Activated CD4-positive, alpha-beta T cell treated with anti-CD3 and anti-CD28 coated beads for 36 hours (primary cell): ENCODE results near the gene EPG5. TPM values are rescaled to one million over a fixed set of nuclear protein-coding genes. Genes with fewer than 3 reads are reported as not detected.

Experiments used
- ATAC-seq: fragments of 200-7000 bp; cut with Tn5 transposase; one replicate; pipeline ENCODE4 v1.10.0; 2021; ENCODE audit warnings: mild to moderate bottlenecking, moderate library complexity
- CTCF ChIA-PET: fragments of 350-600 bp; sonication (Branson Sonifier 250); formaldehyde crosslinking; loops from one replicate; lab custom pipeline; 2021; ENCODE audit warnings: antibody characterized with exemption; lab: Charles Lee
- POLR2A ChIA-PET: fragments of 350-600 bp; sonication (Branson Sonifier 250); formaldehyde crosslinking; loops from one replicate; lab custom pipeline; 2021; ENCODE audit warnings: antibody characterized with exemption, inconsistent platforms; lab: Charles Lee
- DNase-seq: peaks from one replicate; pipeline ENCODE4 v3.0.0-alpha.2; 2020
- H3K27ac Mint-ChIP-seq: one replicate; pipeline ENCODE4 v1.8.0; 2021; ENCODE audit warnings: mixed read lengths
- H3K27me3 Mint-ChIP-seq: one replicate; pipeline ENCODE4 v1.8.0; 2021; ENCODE audit warnings: mixed read lengths
- H3K36me3 Mint-ChIP-seq: one replicate; pipeline ENCODE4 v1.8.0; 2021; ENCODE audit warnings: low read depth, mixed read lengths
- H3K4me1 Mint-ChIP-seq: one replicate; pipeline ENCODE4 v1.8.0; 2021; ENCODE audit warnings: mixed read lengths
- H3K4me3 Mint-ChIP-seq: one replicate; pipeline ENCODE4 v1.8.0; 2021; ENCODE audit warnings: mild to moderate bottlenecking, moderate library complexity, mixed read lengths
- H3K9me3 Mint-ChIP-seq: one replicate; pipeline ENCODE4 v1.8.0; 2021; ENCODE audit warnings: low read depth, mixed read lengths
- intact Hi-C, 2 experiments: fragments of 100-400 bp; cut with DNase I in 1 of 2; cut with micrococcal nuclease in 1 of 2; formaldehyde crosslinking; loops; one replicate each; pipeline versions ENCODE4 v1.14.2 to v1.15.1; 2022 to 2024; cut with DNase I, micrococcal nuclease
- total RNA-seq, 2 experiments: library from RNA; stranded (reverse); gene quantifications; one replicate each; pipeline ENCODE4 v1.2.3, GENCODE V29; 2021

The EPG5 gene, protein sequence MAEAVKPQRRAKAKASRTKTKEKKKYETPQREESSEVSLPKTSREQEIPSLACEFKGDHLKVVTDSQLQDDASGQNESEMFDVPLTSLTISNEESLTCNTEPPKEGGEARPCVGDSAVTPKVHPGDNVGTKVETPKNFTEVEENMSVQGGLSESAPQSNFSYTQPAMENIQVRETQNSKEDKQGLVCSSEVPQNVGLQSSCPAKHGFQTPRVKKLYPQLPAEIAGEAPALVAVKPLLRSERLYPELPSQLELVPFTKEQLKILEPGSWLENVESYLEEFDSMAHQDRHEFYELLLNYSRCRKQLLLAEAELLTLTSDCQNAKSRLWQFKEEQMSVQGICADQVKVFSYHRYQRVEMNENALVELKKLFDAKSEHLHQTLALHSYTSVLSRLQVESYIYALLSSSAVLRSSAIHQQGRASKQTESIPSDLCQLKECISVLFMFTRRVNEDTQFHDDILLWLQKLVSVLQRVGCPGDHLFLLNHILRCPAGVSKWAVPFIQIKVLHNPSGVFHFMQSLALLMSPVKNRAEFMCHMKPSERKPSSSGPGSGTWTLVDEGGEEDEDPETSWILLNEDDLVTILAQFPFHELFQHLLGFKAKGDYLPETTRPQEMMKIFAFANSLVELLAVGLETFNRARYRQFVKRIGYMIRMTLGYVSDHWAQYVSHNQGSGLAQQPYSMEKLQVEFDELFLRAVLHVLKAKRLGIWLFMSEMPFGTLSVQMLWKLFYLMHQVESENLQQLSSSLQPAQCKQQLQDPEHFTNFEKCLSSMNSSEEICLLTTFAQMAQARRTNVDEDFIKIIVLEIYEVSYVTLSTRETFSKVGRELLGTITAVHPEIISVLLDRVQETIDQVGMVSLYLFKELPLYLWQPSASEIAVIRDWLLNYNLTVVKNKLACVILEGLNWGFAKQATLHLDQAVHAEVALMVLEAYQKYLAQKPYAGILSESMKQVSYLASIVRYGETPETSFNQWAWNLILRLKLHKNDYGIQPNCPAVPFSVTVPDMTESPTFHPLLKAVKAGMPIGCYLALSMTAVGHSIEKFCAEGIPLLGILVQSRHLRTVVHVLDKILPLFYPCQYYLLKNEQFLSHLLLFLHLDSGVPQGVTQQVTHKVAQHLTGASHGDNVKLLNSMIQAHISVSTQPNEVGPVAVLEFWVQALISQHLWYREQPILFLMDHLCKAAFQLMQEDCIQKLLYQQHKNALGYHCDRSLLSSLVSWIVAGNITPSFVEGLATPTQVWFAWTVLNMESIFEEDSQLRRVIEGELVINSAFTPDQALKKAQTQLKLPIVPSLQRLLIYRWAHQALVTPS (N-terminal part only)
- 10 to 100 TPM; 13.6 to 14.5 TPM for total RNA-seq

DNA sequence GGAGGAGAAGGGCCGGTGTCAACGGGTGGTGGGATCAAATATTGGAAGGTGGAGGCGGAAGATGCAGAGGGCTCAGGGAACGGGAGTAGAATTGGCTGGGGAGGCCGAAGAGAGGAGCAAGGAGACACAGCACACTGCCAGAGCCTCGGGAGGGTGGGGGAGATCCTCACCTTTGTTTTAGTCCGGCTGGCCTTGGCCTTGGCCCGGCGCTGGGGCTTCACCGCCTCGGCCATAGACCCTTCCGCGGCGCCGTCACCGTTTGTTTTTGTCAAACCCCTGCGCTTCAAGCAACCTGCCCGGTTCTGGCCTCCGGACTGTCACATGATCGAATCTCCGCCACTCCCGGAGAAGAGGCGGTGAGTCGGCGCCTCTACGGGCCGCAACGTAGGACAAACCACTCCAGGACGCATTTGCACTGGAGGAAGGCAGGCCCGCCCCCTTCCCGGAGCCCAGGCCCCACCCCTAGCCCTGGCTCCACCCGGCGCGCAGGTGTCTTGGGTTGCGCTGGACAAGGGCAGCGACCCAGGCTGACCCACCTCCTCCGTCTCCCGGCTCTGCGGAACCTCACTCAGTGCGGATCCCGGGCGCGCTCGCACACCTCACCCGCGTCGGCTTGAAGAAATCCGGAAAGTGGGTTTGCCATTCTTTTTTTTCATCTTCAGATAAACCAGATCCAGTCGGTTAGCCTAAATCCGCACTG lies at the start of gene EPG5:
EPG5 (minus strand) TSS at position 323 of the 700 bp plus-strand sequence; CDS start at position 233, 90 bp downstream.
- Mint-ChIP-seq H3K27me3 (no peaks in the 10 kb centered on the region), H3K27ac (peak within 1 kb of the TSS; percentile 94), H3K4me1 (peaks cover 35% of the 10 kb centered on the region), H3K4me3 (peak within 1 kb of the TSS; percentile 94), H3K9me3 (no peaks in the 10 kb centered on the region), H3K36me3 (peaks cover 13% of the 10 kb centered on the region)
- CTCF ChIA-PET, result no interaction called here
- DNase-seq (peak; percentile 97), ATAC-seq (peak; percentile 96)
- POLR2A ChIA-PET, result no interaction called here
- intact Hi-C loops, result loop anchor here (1.0 to 2.0 kb wide), 8 partner anchors 62 to 300 kb away; partner anchors contain the start of gene ATP5F1A (in 1 of the 2)

DNA sequence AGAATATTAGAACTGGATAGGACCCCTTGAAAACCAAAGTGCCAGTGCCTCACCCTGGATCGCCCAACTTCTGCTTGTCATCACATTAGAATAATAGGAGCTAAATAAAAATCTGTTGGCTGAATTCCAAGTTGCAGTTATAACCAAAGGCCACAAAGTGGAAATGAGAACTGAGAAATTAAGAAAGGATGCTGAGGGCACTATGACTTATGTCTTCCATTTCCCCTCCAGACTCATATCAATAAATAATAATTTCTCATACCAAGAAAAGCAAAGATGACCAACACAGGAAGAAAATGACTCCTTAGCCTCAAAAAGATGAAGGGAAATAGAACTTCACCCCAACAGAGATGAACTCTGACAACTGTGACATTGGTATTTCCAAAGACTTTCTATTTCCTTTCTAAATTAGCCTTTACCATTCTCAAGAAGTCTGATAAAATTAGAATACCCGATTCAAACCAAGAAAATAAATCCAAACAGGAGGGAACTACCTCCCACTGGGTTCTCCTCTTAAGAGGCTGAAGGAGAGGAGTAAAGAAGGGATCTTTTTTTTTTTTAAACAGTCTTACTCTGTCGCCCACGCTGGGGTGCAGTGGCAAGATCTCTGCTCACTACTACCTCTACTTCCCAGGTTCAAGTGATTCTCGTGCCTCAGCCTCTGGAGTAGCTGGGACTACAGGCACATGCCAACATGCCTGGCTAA lies 46.5 kb upstream of the EPG5 start:
- CTCF ChIA-PET, result interaction anchor here (0.6 to 1.2 kb wide), 6 partner anchors 19 to 355 kb away, joined by 3 to 5 read pairs (median 3); no protein-coding TSS in a partner anchor
- peak; percentile 16 for DNase-seq
- Mint-ChIP-seq H3K36me3 (peaks cover 4% of the 10 kb centered on the region), H3K27ac (no peak overlapping the region), H3K4me1 (peaks cover 18% of the 10 kb centered on the region), H3K27me3 (no peaks in the 10 kb centered on the region), H3K4me3 (peak overlapping the region; percentile 20), H3K9me3 (no peaks in the 10 kb centered on the region)
- intact Hi-C loops, result loop anchor here (1.0 to 5.0 kb wide), 10 partner anchors 15 to 1288 kb away; no protein-coding TSS in a partner anchor
- POLR2A ChIA-PET, result no interaction called here
- ATAC-seq, result peak; percentile 91

DNA sequence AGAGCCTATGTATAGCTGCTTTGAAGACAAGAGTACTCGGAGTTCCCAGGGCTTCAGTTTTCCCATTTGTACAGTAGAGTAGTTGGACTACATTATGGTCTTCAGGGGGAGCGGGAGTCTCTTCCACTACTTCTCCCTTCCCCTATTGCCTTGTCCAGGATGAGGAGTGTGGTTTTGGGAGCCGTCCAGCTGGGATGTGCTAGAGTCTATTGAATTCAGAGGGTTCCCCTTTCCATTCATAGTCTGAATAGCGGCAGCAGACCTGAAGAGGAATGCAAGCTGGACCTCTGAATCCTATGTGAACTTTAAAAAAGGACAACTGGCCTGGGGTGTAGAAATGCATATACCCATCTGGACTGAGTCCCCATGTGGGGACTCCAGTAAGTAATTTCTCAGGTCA lies 43.5 kb upstream of the EPG5 start:
- no peaks in the 10 kb centered on the region for H3K27me3 Mint-ChIP-seq
- ChIA-PET CTCF (interaction anchor here (0.7 to 1.8 kb wide), 4 partner anchors 10 to 63 kb away, joined by 3 to 7 read pairs (median 3); no protein-coding TSS in a partner anchor), POLR2A (no interaction called here)
- ATAC-seq (no peak), DNase-seq (no peak)
- H3K27ac Mint-ChIP-seq, result no peak overlapping the region
- H3K9me3 Mint-ChIP-seq, result no peaks in the 10 kb centered on the region
- intact Hi-C loops, result loop anchor here (5.0 kb wide), 2 partner anchors 47 to 202 kb away; no protein-coding TSS in a partner anchor
- no peak overlapping the region for H3K4me3 Mint-ChIP-seq
- H3K36me3 Mint-ChIP-seq, result peaks cover 4% of the 10 kb centered on the region
- peaks cover 18% of the 10 kb centered on the region for H3K4me1 Mint-ChIP-seq

DNA sequence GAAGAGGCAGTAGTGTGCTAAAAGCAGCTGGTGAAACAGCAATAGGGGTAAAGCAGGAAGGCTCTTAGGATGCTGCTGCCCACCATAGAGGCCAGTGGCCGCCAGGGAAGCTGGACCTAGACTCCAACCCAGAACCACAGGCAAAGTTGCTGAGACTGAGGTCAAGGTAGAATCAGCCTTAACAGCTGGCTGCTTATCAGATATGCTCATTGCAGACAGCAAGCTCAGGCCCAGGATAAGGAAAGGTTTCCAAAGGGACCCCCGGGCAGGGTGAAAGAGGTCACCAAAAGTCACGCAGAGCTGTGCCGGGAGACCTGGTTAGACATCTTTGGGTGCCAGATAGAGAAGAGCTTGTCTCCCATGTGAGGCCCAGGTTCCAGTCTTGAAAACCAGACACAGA lies 42.9 kb upstream of the EPG5 start:
- CTCF ChIA-PET, result interaction anchor here (0.7 to 1.8 kb wide), 4 partner anchors 9 to 64 kb away, joined by 3 to 7 read pairs (median 3); no protein-coding TSS in a partner anchor
- POLR2A ChIA-PET, result no interaction called here
- Mint-ChIP-seq H3K4me1 (peaks cover 17% of the 10 kb centered on the region), H3K36me3 (peaks cover 4% of the 10 kb centered on the region), H3K9me3 (no peaks in the 10 kb centered on the region), H3K27ac (no peak overlapping the region), H3K4me3 (no peak overlapping the region), H3K27me3 (no peaks in the 10 kb centered on the region)
- ATAC-seq (no peak), DNase-seq (no peak)
- intact Hi-C loops, result loop anchor here (5.0 kb wide), 2 partner anchors 47 to 202 kb away; no protein-coding TSS in a partner anchor

DNA sequence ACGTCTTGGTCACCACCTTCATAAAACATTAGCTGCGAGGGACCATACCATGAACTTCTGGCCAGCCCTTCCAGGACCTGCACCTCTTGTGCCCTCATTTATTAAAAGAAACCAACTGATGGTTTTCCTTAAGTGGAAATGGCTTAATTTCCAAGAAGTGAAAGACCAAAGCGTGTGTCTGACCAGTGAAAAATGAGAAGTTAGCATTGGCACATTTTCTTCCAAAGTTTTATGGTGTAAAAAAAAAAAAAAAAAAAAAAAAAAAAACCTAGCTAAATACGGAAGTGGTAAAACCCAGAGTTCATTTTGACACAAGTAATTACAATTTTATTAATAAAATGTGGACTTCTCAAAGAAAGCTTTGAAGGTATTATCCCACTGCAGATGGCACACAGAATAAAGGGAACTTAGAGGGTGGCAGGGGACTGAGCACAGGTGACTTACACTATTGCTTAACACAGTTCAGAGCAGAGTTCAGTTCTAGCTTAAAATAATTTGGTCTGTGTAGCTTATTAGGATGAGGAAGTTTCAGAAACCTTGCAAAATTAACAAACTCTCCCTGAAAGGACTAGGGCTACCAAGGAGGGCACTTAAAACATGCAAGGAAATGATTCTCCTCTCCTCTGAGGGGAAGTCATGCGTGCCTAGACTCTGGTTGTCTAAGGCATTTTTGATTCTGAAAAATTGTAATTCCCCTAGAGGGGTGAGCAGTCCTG lies 42.2 kb upstream of the EPG5 start:
- no peaks in the 10 kb centered on the region for H3K27me3 Mint-ChIP-seq
- DNase-seq (no peak), ATAC-seq (no peak)
- no peaks in the 10 kb centered on the region for H3K9me3 Mint-ChIP-seq
- CTCF ChIA-PET, result interaction anchor here (0.6 to 1.8 kb wide), 4 partner anchors 28 to 320 kb away, joined by 3 to 7 read pairs (median 3); no protein-coding TSS in a partner anchor
- H3K4me1 Mint-ChIP-seq, result peaks cover 12% of the 10 kb centered on the region
- H3K36me3 Mint-ChIP-seq, result peaks cover 9% of the 10 kb centered on the region
- no peak overlapping the region for H3K4me3 Mint-ChIP-seq
- H3K27ac Mint-ChIP-seq, result no peak overlapping the region
- intact Hi-C loops, result no loop called here
- POLR2A ChIA-PET, result no interaction called here

DNA sequence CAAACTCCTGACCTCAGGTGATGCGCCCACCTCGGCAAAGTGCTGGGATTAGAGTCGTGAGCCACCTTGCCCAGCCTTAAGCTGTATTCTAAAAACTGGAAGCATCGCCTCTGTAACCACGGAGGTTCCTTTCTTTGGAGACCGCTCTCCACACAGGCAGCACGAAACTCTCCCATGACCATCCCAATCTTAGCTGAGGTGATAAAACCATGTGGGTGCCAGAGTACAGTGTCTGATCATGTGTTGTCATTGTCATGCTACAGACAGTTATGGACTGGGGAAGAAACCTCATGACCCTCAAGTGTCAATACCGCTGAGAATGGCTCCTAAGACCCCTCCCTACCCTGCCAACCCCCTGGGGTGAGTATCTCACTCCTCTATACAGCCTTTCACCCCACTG lies 41.4 kb upstream of the EPG5 start:
- ATAC-seq (no peak), DNase-seq (no peak)
- H3K36me3 Mint-ChIP-seq, result peaks cover 9% of the 10 kb centered on the region
- H3K27ac Mint-ChIP-seq, result no peak overlapping the region
- intact Hi-C loops, result no loop called here
- H3K9me3 Mint-ChIP-seq, result no peaks in the 10 kb centered on the region
- H3K27me3 Mint-ChIP-seq, result no peaks in the 10 kb centered on the region
- POLR2A ChIA-PET, result no interaction called here
- peaks cover 5% of the 10 kb centered on the region for H3K4me1 Mint-ChIP-seq
- CTCF ChIA-PET, result interaction anchor here (0.6 to 1.8 kb wide), 3 partner anchors 25 to 65 kb away, joined by 3 to 7 read pairs (median 3); no protein-coding TSS in a partner anchor
- H3K4me3 Mint-ChIP-seq, result no peak overlapping the region

DNA sequence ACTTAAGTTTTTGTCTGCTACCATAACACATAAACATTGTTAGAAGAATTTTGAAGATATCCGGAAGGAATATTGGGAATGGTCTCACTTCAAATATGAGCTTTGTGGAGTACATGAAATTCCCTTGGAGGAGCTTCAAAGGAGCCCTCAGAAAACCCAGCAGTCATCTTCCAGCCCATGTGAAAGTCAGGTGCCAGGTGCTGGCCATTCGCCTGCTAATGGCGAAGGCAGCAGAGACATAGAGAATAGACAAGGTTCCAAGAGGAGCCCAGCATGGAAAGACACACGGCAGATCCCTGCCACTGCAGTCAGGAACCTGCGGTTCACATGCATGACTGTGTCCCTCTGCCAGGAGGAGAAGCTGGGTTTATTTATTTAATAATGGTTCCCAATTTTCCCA lies 40.0 kb upstream of the EPG5 start:
- no peaks in the 10 kb centered on the region for H3K9me3 Mint-ChIP-seq
- H3K27ac Mint-ChIP-seq, result no peak overlapping the region
- ATAC-seq (no peak), DNase-seq (no peak)
- CTCF ChIA-PET, result interaction anchor here (1.2 kb wide), 1 partner anchor 66 kb away, joined by 3 read pairs; no protein-coding TSS in a partner anchor
- no peak overlapping the region for H3K4me3 Mint-ChIP-seq
- no peaks in the 10 kb centered on the region for H3K27me3 Mint-ChIP-seq
- POLR2A ChIA-PET, result no interaction called here
- intact Hi-C loops, result no loop called here
- H3K36me3 Mint-ChIP-seq, result peaks cover 12% of the 10 kb centered on the region
- no peaks in the 10 kb centered on the region for H3K4me1 Mint-ChIP-seq

DNA sequence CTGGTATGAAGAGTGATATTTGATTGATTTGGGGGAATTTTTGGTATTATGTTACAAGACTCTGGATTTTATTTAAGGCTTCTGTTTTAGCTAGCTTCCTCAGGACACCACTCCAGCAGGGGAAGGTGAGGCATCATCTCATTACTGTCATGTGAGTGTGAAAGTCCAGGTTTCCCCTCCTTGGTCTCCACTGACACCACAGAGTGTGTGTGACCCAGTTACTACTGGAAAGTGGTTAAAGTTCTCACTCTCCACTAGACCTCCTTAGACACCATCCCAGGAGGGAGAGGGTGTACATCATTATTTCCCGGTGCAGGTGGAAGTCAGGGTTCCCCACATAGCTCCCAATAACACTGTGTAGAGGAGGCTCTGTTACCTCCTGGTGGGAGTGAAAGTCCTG lies 35.8 kb upstream of the EPG5 start:
- Mint-ChIP-seq H3K4me3 (no peak overlapping the region), H3K27ac (no peak overlapping the region), H3K9me3 (peaks cover 6% of the 10 kb centered on the region), H3K27me3 (no peaks in the 10 kb centered on the region), H3K4me1 (peaks cover 26% of the 10 kb centered on the region), H3K36me3 (peaks cover 13% of the 10 kb centered on the region)
- no peak for DNase-seq
- intact Hi-C loops, result no loop called here
- ChIA-PET POLR2A (no interaction called here), CTCF (interaction anchor here (0.5 to 1.4 kb wide), 2 partner anchors 71 to 1815 kb away, joined by 3 to 5 read pairs; no protein-coding TSS in a partner anchor)
- no peak for ATAC-seq

DNA sequence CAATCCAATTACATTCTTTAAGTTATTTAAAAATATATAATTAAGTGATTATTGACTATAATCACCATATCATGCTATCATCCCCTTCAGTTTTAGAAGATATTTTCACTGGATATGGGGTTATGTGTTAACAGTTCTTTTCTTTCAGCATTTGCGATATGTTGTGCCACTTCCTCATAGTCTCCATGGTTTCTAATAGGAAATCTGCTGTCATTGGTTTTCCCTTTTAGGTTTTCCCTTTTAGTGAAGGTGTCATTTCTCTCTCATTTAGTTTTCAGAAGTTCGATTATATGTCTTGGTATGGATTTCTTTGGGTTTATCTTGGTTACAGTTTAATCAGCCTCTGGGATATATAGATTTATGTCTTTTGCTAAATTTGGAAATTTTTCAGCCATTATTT lies 34.8 kb upstream of the EPG5 start:
- CTCF ChIA-PET, result interaction anchor here (1.4 kb wide), 1 partner anchor 72 kb away, joined by 5 read pairs; no protein-coding TSS in a partner anchor
- no peak overlapping the region for H3K4me3 Mint-ChIP-seq

More for the DNA sequence above, 34.8 kb upstream of the EPG5 start:
- POLR2A ChIA-PET, result no interaction called here
- ATAC-seq, result no peak
- H3K36me3 Mint-ChIP-seq, result peaks cover 13% of the 10 kb centered on the region
- intact Hi-C loops, result no loop called here
- H3K27me3 Mint-ChIP-seq, result no peaks in the 10 kb centered on the region
- peaks cover 34% of the 10 kb centered on the region for H3K4me1 Mint-ChIP-seq
- peaks cover 6% of the 10 kb centered on the region for H3K9me3 Mint-ChIP-seq
- H3K27ac Mint-ChIP-seq, result no peak overlapping the region
- no peak for DNase-seq
